ENCODE measurements around the gene DMBX1. TPM values are rescaled to one million over a fixed set of nuclear protein-coding genes. Genes with fewer than 3 reads are reported as not detected.
A peak's percentile ranks its signal among the peaks of the same experiment; 100 is the strongest.

DMBX1 gene
- total RNA-seq, 4 donors from 2014 or later: not detected

DNA sequence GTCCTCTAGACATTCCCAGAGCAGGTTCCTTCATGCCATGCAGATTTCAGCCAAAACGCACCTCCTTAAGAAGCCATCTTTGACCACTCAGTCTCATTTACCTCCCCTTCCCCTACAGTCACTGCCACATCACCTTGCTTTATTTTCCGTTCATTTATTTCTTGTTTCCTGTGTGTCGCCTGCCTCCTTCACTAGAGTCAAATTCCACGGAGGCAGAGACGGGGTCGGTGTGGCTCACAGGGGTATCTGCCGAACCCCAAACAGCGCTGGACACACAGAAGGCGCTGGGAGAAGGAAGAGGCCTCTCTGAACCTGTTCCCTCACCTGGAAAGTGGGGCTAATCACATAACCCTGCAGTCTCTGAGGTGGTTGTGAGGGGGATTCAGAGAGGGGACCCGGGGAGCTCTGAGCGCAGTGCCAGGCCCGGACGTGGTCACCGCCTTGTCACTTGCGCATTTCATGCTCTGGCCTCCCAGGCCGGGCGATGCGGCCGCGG is 23.6 kb upstream of the DMBX1 start:
- Histone ChIP-seq H3K27me3 (peaks cover 0 to 23% (median 0%) of the 10 kb centered on the region in 4 donors), H3K36me3 (no peaks in the 10 kb centered on the region), H3K9me3 (no peaks in the 10 kb centered on the region), H3K4me3 (peak overlapping the region; percentile 62 to 79 (median 67)), H3K4me1 (peaks cover 6 to 19% (median 14%) of the 10 kb centered on the region in 4 donors), H3K27ac (replicated peaks in 1 of 4) (peak overlapping the region in 3 of 4 donors; percentile 58 to 60 (median 59))
- 71% methylated on average over 9 of the region's 20 CpGs for WGBS
- DNase-seq (ENCODE audit: extremely low spot score): no peak
- intact Hi-C loops (cut with DNase I): no loop called here
- TF ChIP-seq POLR2A (IDR thresholded peaks at IDR 0.05; ENCODE audit: low read depth): no peak

- Histone ChIP-seq H3K36me3 (no peaks in the 10 kb centered on the region), H3K27me3 (peaks cover 0 to 23% (median 0%) of the 10 kb centered on the region in 4 donors), H3K9me3 (no peaks in the 10 kb centered on the region), H3K4me1 (peaks cover 6 to 19% (median 14%) of the 10 kb centered on the region in 4 donors), H3K27ac (replicated peaks in 1 of 4) (peak overlapping the region; percentile 34 to 60 (median 58)), H3K4me3 (peak overlapping the region; percentile 62 to 79 (median 67))
- TF ChIP-seq CTCF (IDR thresholded peaks at IDR 0.05): no peak
- no peak for TF ChIP-seq EP300 (IDR thresholded peaks at IDR 0.05)
- no peak for TF ChIP-seq POLR2A (IDR thresholded peaks at IDR 0.05; ENCODE audit: low read depth)
- TF ChIP-seq POLR2AphosphoS5 (IDR thresholded peaks at IDR 0.05): no peak
- intact Hi-C loops (cut with DNase I): no loop called here
- DNase-seq (ENCODE audit: extremely low spot score): no peak
- WGBS: 6% methylated on average over 14 of the region's 84 CpGs
Measured at GRCh38 chr1:46466477-46467182, 23.0 kb upstream of the DMBX1 start.

- H3K27ac ChIP-seq (replicated peaks in 1 of 4): no peak overlapping the region
- H3K4me3 ChIP-seq: peak overlapping the region; percentile 62 to 79 (median 67)
- no peak for TF ChIP-seq CTCF (IDR thresholded peaks at IDR 0.05)
- no peak for TF ChIP-seq EP300 (IDR thresholded peaks at IDR 0.05)
- TF ChIP-seq POLR2AphosphoS5 (IDR thresholded peaks at IDR 0.05): no peak
- no peak for TF ChIP-seq POLR2A (IDR thresholded peaks at IDR 0.05; ENCODE audit: low read depth)
- peaks cover 0 to 23% (median 0%) of the 10 kb centered on the region in 4 donors for H3K27me3 ChIP-seq
- 33% methylated on average over 5 of the region's 8 CpGs for WGBS
- no peaks in the 10 kb centered on the region for H3K36me3 ChIP-seq
- DNase-seq (ENCODE audit: extremely low spot score): no peak
- intact Hi-C loops (cut with DNase I): no loop called here
- H3K9me3 ChIP-seq: no peaks in the 10 kb centered on the region
- H3K4me1 ChIP-seq: peaks cover 6 to 19% (median 14%) of the 10 kb centered on the region in 4 donors
Measured at GRCh38 chr1:46467183-46467504, 22.5 kb upstream of the DMBX1 start.

- no peak overlapping the region for H3K27ac ChIP-seq (replicated peaks in 1 of 4)
- no peak for DNase-seq (ENCODE audit: extremely low spot score)
- no peak for TF ChIP-seq POLR2A (IDR thresholded peaks at IDR 0.05; ENCODE audit: low read depth)
- TF ChIP-seq EP300 (IDR thresholded peaks at IDR 0.05): no peak
- TF ChIP-seq POLR2AphosphoS5 (IDR thresholded peaks at IDR 0.05): no peak
- no peak for TF ChIP-seq CTCF (IDR thresholded peaks at IDR 0.05)
- H3K9me3 ChIP-seq: no peaks in the 10 kb centered on the region
- peaks cover 0 to 34% (median 0%) of the 10 kb centered on the region in 4 donors for H3K27me3 ChIP-seq
- H3K36me3 ChIP-seq: no peaks in the 10 kb centered on the region
- intact Hi-C loops (cut with DNase I): no loop called here
- no peak overlapping the region for H3K4me3 ChIP-seq
- H3K4me1 ChIP-seq: peaks cover 6 to 19% (median 14%) of the 10 kb centered on the region in 4 donors
- WGBS: 50% methylated on average over 3 of the region's 4 CpGs
Measured at GRCh38 chr1:46469881-46470280, 19.8 kb upstream of the DMBX1 start.

GRCh38 chr1:46471848-46472492 is 17.7 kb upstream of the DMBX1 start:
- intact Hi-C loops (cut with DNase I): no loop called here
- Histone ChIP-seq H3K9me3 (no peaks in the 10 kb centered on the region), H3K4me1 (peaks cover 4 to 6% (median 5%) of the 10 kb centered on the region in 4 donors), H3K36me3 (no peaks in the 10 kb centered on the region), H3K27ac (replicated peaks in 1 of 4) (no peak overlapping the region), H3K27me3 (peaks cover 0 to 41% (median 0%) of the 10 kb centered on the region in 4 donors), H3K4me3 (no peak overlapping the region)
- no peak for TF ChIP-seq EP300 (IDR thresholded peaks at IDR 0.05)
- no peak for TF ChIP-seq CTCF (IDR thresholded peaks at IDR 0.05)
- TF ChIP-seq POLR2A (IDR thresholded peaks at IDR 0.05; ENCODE audit: low read depth): no peak
- no peak for TF ChIP-seq POLR2AphosphoS5 (IDR thresholded peaks at IDR 0.05)
- WGBS: 53% methylated on average over 6 of the region's 7 CpGs
- no peak for DNase-seq (ENCODE audit: extremely low spot score)
